OCI-LY7 (cell line): ENCODE measurements around the gene TGM1. TPM values are rescaled to one million over a fixed set of nuclear protein-coding genes. Genes with fewer than 3 reads are reported as not detected.

Experiments
- BruUV-seq: library from RNA; stranded (reverse); fragments of 400-500 nt; replicated peaks from 2 replicates; lab custom pipeline; 2021; lab: Mats Ljungman, UMichigan
- CTCF ChIA-PET: fragments of 300-600 bp; sonication (Branson Sonifier 250); formaldehyde crosslinking; loops from one replicate; lab custom pipeline; 2022; ENCODE audit warnings: antibody characterized with exemption; ENCODE audit not compliant: unreplicated experiment; lab: Charles Lee
- POLR2A ChIA-PET: fragments of 300-600 bp; sonication (Branson Sonifier 250); formaldehyde crosslinking; loops from one replicate; lab custom pipeline; 2022; ENCODE audit warnings: antibody characterized with exemption; lab: Charles Lee
- DNase-seq: peaks from one replicate; pipeline ENCODE4 v3.0.0-alpha.2; 2015; ENCODE audit warnings: low spot score
- H2AFZ ChIP-seq: fragments of 200-600 bp; sonication (generic), shearing (Covaris generic); 2 replicates; pipeline ENCODE4 v1.6.1; 2014; ENCODE audit warnings: mild to moderate bottlenecking, antibody characterized with exemption, low read length, moderate library complexity
- H3K27ac ChIP-seq: fragments of 200-600 bp; sonication (generic); 2 replicates; pipeline ENCODE4 v1.5.1; 2014; ENCODE audit warnings: mixed run types, low read depth, mild to moderate bottlenecking, moderate library complexity, low read length, inconsistent platforms; ENCODE audit not compliant: poor library complexity, severe bottlenecking
- H3K36me3 ChIP-seq: fragments of 200-600 bp; sonication (generic); 2 replicates; pipeline ENCODE4 v1.6.1; 2014; ENCODE audit warnings: mild to moderate bottlenecking, antibody characterized with exemption, low read length, moderate library complexity, mixed read lengths; ENCODE audit not compliant: insufficient read depth
- H3K4me1 ChIP-seq: fragments of 200-600 bp; sonication (generic); 2 replicates; pipeline ENCODE4 v1.5.1; 2014; ENCODE audit warnings: mild to moderate bottlenecking, low read length; ENCODE audit not compliant: insufficient read depth, poor library complexity, severe bottlenecking
- H3K4me2 ChIP-seq: fragments of 200-600 bp; sonication (generic); 2 replicates; pipeline ENCODE4 v1.6.1; 2014; ENCODE audit warnings: mild to moderate bottlenecking, low read length
- H3K4me3 ChIP-seq: fragments of 200-600 bp; sonication (generic); 2 replicates; pipeline ENCODE4 v1.5.1; 2014; ENCODE audit warnings: mild to moderate bottlenecking, low read depth, low read length; ENCODE audit not compliant: poor library complexity, severe bottlenecking
- H3K79me2 ChIP-seq: fragments of 200-600 bp; sonication (generic); 2 replicates; pipeline ENCODE4 v1.6.1; 2016; ENCODE audit warnings: low read depth, mild to moderate bottlenecking, low read length, moderate library complexity, mixed read lengths; ENCODE audit not compliant: insufficient read depth
- H3K9me2 ChIP-seq: fragments of 200-600 bp; sonication (generic); 2 replicates; pipeline ENCODE4 v1.6.1; 2016; ENCODE audit warnings: mild to moderate bottlenecking, low read length, mixed read lengths; ENCODE audit not compliant: insufficient read depth
- H3K9me3 ChIP-seq: fragments of 200-600 bp; sonication (generic); 2 replicates; pipeline ENCODE4 v1.6.1; 2014; ENCODE audit warnings: mild to moderate bottlenecking, mixed run types, low read length, mixed read lengths
- H4K20me1 ChIP-seq: fragments of 200-600 bp; sonication (generic); 2 replicates; pipeline ENCODE4 v1.6.1; 2014; ENCODE audit warnings: mild to moderate bottlenecking, antibody characterized with exemption, low read length, moderate library complexity, mixed read lengths; ENCODE audit not compliant: insufficient read depth
- CTCF ChIP-seq: fragments of 200-600 bp; sonication (generic); conservative IDR thresholded peaks from 2 replicates; pipeline ENCODE4 v1.5.1; 2014; ENCODE audit warnings: mild to moderate bottlenecking, antibody characterized with exemption, low read length, moderate library complexity, mixed read lengths
- EZH2phosphoT487 ChIP-seq: fragments of 200-600 bp; sonication (generic); IDR thresholded peaks from 2 replicates; pipeline ENCODE4 v1.6.1; 2018; ENCODE audit warnings: low read depth, borderline replicate concordance, mild to moderate bottlenecking, mixed run types, antibody characterized with exemption, low read length, moderate library complexity, mixed read lengths
- intact Hi-C: fragments of 100-400 bp; cut with micrococcal nuclease; formaldehyde crosslinking; loops from one replicate; pipeline ENCODE4 v1.10.0; 2022; ENCODE audit not compliant: unreplicated experiment
- total RNA-seq, 2 experiments: library from RNA; depleted of rRNA in 1 of 2; stranded (reverse); fragments of >200 nt in 1 of 2; shearing (Covaris generic) in 1 of 2; gene quantifications; 2 replicates each; pipeline ENCODE4 v1.2.3, GENCODE V29; 2014 to 2022

TGM1 gene
- total RNA-seq, 2 experiments from 2014 or later: 5.2 to 5.4 TPM

GRCh38 chr14:24231263-24232120, 31.5 kb downstream of the TGM1 start:
- peak overlapping the region; percentile 94 for H2AFZ ChIP-seq
- H3K79me2 ChIP-seq: peaks cover 55% of the 10 kb centered on the region
- BruUV-seq: TSS peak; percentile 61
- ChIA-PET POLR2A (interaction anchor here (0.6 to 1.2 kb wide), 6 partner anchors 11 to 139 kb away, joined by 3 to 5 read pairs (median 4); partner anchors contain the start of genes IRF9 and TINF2), CTCF (no interaction called here)
- TF ChIP-seq EZH2phosphoT487 (no peak), CTCF (no peak)
- no peaks in the 10 kb centered on the region for H3K9me3 ChIP-seq
- intact Hi-C loops: loop anchor here (1.0 kb wide), 1 partner anchor 18 kb away; the partner anchor contains the start of gene CHMP4A
- no peaks in the 10 kb centered on the region for H4K20me1 ChIP-seq
- H3K27ac ChIP-seq: peak overlapping the region; percentile 74
- H3K9me2 ChIP-seq: no peaks in the 10 kb centered on the region
- peaks cover 30% of the 10 kb centered on the region for H3K4me1 ChIP-seq
- peak overlapping the region; percentile 84 for H3K4me3 ChIP-seq
- H3K4me2 ChIP-seq: peak overlapping the region; percentile 87
- DNase-seq: peak; percentile 43
- H3K36me3 ChIP-seq: peaks cover 50% of the 10 kb centered on the region

- CTCF ChIA-PET: interaction anchor here (0.6 kb wide), 1 partner anchor 69 kb away, joined by 4 read pairs; no protein-coding TSS in a partner anchor
- Histone ChIP-seq H3K27ac (no peak overlapping the region), H4K20me1 (no peaks in the 10 kb centered on the region), H2AFZ (no peak overlapping the region), H3K4me2 (no peak overlapping the region), H3K9me2 (no peaks in the 10 kb centered on the region), H3K79me2 (peaks cover 71% of the 10 kb centered on the region), H3K9me3 (no peaks in the 10 kb centered on the region), H3K36me3 (peaks cover 43% of the 10 kb centered on the region), H3K4me1 (peaks cover 16% of the 10 kb centered on the region), H3K4me3 (no peak overlapping the region)
- TF ChIP-seq CTCF (no peak), EZH2phosphoT487 (no peak)
- POLR2A ChIA-PET: interaction anchor here (0.6 to 1.4 kb wide), 4 partner anchors 9 to 241 kb away, joined by 3 to 4 read pairs (median 4); partner anchors contain the start of gene TINF2
- intact Hi-C loops: no loop called here
- no TSS peak for BruUV-seq
- DNase-seq: no peak
These were observed 34.1 kb downstream of the TGM1 start for GRCh38 chr14:24228902-24229301.
